T-helper 9 cell (primary cell): ENCODE measurements around the gene THSD8.

Source experiments
- DNase-seq: peaks from one replicate; pipeline ENCODE4 v3.0.0-alpha.2; 2020

THSD8 gene

DNA sequence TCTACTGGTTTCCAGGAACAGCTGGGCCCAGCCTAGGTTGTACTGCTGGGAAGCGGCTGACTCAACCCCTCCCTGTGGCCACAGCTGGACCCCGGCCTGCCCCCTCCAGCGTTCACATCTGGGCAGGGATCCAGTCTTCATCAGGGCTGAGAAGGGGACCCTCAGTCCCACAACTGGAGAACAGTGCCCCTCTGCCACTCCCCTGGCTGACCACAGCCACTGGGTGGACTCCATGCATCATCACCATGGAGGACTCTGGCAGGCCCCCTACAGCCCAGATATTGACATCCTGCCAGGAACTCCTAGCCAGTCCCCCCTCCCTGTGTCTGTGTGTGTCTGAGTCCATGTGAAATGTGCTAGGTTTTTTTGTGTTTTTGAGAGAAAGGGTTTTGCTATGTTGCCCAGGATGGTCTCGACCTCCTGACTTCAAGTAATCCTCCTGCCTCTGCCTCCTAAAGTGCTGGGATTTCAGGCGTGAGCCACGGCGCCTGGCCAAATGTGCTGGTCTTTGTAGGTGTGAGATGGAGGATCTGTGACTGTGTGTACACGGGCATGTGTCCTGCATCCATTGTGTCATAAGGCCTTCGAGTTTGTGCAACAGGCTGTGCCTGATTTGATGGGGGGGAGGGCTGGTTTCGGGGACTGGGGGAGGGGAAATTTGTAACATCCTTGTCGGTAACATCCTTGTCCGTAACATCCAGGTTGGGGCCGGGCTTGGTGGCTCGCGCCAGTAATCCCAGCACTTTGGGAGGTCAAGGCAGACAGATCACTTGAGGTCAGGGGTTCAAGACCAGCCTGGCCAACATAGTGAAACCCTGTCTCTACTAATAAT is 22.5 kb upstream of the THSD8 start:
- DNase-seq = no peak

DNA sequence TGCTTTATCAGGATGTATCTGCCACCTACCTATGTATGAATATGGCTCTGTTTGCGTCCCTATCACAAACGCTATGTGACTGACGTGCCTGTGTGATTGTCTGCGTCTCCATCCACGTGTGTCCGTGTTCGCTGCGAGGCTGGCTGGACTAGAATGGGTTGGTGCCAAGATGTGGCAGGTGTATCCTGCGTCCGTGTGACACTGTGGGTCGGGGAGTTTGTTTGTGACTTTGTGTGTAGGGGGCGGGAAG is 19.8 kb upstream of the THSD8 start:
- DNase-seq = no peak

DNA sequence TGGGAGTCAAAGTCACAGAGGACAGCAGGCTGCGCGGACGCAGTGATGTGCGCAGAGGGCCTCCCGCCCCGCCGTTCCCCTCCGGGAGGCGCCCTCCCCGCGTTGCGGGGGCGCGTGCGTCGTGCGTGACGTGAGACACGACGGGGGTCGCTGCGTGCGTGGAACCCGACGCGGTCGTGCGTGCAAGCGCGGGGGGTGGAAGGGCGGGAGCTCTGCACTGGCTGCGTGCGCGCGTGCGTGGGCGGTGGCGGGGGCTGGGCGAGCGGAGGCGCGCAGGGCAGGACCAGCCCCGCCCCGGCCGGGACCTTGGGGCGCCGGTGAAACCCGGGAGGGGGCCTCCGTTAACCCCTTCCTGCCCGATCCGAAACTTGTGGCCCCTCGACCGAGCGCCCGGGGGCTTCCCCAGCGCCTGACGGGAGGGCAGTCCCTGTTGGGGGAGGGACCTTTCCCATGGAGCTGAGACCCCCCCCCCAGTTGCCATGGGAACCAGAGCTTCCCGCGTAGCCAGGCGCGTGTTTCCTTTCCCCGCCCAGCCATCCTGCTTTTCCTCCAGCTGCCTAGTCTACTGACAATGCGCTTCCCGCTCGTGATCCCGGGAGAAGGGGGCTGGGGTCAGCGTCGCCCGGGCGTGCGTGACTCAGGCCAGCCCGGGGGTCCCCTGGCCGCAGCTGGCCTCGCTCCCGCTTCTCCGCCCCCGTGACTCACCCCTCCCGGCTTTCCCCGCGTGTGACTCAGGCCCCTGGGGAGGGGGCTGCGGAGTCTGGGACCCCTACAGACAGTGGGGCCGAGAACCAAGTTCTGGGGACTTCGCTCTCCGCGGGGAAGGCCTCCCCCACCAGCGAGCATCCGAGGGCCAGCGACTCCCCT is 19.2 kb upstream of the THSD8 start:
- peak; percentile 95 for DNase-seq

DNA sequence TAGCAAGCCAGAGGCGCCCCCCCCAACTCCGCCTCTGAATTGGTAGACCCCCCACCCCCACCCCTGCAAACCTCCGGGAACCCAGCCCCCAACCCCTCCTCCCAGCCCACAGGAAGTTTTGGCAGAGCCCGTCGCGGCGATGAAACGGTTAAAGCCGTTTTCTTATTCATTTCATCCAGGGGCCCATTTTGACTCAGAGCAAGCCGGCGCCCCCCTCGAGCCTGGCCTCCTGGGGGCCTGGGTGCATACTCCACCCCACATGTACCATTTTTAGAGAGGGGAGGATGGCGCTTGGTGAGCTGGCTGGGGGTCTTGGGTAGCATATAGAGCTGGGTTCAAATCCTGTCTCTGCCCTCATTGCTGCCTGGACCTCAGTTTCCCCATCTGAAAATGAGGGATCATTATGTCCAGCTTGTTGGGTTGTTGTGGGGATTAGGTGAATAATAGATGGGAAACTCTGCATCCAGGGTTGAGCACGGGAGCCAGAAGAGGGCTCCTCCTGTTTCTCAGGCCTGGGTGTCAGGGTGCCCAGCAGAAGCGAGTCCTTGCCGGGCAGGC is 18.5 kb upstream of the THSD8 start:
- DNase-seq = no peak

DNA sequence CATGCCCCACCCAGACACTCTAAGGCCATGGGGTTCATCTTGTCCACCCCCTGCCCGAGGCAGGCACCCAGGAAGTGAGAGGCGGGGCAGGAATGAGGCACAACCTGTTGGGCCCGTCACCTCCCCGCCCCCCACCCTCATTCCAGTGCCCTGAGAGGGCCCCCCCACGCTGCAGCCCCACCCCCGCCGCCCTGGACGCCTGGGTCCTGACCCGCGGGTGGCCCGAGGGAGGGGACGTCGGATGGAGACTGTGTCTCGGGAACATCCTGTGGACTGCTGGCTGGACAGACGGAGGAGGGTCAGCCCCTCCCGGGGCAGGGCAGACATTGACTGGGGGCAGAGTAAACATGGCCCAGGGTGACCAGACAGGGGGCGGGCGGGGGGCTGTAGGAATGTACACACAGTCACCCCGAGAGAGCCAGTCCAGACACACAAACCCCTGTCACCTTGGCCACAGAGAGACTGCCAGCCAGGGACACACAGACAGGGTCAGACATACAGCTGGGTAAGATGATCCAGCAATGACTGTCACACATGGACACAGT is 17.9 kb upstream of the THSD8 start:
- DNase-seq = no peak

DNA sequence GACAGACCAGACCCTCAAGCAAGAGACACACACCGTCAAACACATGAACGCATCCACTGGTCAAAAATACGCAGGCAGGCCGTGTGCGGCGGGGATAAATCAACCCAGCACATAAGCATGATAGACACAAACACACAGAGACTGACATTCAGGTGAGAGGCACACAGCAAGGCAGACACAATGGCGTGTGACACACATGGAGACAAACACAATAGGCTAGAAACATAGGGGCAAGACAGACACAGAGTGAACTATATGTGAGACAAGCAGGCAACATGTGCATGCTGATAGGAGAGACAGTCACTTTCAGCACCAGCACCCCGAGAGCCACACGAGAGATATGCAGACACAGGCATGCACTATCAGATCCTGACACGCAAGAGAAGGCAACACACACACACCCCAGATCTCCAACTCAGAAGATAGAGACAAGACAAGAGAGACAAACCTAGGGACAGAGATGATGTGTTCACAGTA is 17.4 kb upstream of the THSD8 start:
- DNase-seq = no peak

DNA sequence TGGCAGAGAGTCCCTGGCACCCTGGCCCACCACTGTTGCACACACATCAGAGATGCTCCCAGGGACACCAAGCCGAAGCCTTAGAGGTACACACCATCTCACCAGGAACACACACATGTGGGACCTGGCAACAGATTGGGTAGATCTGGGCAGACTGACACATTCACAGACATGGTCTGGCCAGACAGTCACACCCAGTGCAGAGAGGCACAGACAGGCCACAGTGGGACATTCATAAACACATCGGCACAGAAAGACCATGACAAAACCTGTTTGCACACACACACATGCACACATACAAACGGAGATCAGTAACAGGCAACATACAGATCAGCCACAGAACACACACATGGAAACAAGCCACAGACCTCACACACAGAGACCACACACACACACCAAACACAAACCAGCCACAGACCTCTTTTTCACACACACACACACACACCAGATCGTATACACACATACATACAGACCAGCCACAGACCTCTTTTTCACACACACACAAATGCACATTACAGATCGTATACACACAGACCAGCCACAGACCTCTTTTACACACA is 16.9 kb upstream of the THSD8 start:
- DNase-seq = no peak

DNA sequence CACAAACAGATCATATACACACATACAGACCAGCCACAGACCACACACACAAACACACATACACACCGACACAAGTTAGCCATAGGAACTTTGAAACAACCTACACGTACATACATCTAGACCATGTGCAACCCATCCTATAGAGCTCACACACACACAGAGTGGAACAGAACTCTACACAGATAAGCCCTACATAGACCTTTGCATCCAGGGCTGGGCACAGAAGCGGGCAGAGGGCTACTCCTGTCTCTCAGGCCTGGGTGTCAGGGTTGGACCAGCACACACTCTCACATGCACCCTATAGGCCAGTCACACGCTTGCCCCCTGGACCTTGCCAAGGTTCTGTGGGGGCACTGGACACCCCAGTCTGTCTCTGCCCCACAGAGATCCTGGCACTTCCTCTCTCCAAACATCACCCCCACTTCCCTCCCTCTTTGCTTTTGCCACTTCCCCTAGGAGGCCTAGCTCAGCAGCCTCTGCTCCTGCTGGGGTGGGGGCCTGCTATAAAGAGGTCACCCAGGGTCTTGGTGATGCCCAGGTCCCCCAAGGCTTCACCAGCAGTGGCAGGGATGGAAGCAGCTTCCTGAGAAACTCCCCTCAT is 16.3 kb upstream of the THSD8 start:
- DNase-seq = no peak

DNA sequence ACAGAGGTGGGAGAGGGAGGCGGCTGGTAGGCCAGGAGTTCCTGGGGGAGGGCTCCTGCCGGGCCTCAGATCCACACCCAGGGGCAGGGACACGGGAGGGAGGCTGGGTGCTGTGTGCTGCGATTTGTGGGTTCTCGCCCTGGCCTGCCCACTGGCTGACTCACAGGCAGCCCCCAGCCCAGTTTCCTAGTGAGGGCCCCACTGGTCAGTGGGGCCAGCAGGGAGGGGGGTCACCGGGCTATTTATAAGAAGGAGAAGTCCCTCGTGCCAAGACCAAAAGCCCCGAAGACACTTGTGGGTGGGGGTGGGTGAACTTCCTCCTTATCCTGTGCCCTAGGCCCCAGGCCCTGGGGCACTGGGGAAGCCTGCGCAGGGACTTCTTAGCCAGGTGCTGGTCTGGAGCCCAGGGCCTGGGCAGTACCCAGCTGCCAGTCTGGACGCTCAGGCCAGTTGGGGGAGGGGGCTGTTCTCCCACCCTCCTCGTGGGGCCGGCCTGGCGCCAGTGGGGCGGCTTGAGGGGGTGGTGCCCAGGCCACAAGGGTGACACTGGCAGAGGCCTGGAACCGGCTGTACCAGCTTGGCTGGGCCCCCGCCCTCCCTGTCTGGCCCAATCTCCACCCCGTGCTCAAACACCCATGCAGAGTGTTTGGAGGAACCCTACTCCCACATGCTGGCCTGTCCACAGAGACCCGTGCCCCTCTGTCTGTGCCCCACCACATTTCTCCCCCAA is 15.6 kb upstream of the THSD8 start:
- no peak for DNase-seq

DNA sequence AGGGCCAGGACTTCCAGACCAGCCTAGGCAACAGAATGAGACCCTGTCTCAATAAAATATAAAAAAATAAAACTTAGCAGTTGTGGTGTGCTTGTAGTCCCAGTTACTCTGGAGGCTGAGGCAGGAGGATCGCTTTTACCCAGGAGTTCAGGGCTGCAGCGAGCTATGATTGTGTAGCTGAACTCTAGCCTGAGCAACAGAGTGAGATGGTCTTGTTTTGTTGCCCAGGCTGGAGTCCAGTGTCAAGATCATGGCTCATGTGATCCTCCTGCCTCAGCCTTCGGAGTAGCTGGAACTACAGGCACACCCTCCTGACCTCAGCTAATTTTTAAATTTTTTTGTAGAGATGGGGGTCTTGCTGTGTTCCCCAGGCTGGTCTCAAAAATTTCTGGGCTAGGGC is 14.9 kb upstream of the THSD8 start:
- no peak for DNase-seq

DNA sequence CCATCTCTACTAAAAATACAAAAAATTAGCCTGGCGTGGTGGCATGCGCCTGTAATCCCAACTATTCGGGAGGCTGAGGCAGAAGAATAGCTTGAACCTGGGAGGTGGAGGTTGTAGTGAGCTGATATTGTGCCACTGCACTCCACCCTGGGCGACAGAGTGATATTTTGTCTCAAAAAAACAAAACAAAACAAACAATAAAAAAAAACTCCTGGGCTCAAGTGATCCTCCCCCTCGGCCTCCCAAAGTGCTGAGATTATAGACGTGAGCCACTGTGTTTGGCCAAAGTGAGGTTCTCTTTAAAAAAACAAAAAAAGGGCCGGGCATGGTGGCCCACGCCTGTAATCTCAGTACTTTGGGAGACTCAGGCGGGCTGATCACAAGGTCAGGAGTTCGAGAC is 14.4 kb upstream of the THSD8 start:
- DNase-seq = no peak

DNA sequence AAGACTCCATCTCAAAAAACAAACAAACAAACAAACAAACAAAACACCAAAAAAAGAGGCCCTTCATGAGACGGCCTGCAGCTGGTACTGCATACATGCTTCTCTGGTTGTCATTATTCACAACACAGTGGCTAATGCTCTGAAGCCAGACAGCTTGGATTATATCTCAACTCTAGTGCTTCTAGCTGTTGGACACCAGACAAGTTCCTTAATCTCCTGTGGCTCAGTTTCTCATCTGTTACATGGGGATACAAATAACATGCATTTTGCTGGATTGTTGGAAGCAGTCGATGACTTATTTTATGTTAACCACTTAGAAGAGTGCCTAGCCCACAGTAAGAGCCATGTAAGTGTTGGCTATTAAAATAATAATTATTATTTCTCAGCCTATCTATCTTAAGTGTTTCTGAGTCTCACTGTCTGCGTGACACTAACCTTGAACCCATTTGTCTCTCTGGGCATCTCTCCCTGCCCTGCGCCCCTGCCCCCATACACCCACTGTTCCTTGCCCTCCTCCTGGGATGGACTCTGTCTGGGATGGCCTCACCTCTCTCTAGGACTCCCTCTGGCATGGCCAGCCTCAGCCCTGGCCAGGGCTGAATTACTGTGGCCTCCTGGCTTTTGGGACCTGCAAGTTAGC is 13.7 kb upstream of the THSD8 start:
- no peak for DNase-seq

DNA sequence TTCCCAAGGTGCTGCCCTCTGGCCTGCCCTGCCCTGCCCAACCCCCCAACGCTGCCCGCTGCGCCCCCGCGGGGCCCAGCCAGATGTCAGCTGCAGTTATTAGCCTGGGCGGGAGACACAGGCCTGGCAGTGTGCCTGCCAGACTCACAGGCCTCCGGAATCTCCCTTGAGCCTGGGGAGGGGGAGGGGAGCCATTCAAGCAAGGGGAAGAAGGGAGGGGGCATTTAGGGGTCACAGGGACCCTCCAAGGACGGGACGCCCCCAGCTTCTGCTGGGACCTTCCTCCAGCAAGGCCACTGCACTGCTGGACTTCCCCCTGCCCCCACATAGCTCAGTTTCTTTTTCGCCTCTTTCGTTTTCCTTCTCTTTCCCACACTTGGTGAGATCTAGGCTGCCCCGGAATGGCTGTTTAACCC is 13.2 kb upstream of the THSD8 start:
- peak; percentile 52 for DNase-seq

DNA sequence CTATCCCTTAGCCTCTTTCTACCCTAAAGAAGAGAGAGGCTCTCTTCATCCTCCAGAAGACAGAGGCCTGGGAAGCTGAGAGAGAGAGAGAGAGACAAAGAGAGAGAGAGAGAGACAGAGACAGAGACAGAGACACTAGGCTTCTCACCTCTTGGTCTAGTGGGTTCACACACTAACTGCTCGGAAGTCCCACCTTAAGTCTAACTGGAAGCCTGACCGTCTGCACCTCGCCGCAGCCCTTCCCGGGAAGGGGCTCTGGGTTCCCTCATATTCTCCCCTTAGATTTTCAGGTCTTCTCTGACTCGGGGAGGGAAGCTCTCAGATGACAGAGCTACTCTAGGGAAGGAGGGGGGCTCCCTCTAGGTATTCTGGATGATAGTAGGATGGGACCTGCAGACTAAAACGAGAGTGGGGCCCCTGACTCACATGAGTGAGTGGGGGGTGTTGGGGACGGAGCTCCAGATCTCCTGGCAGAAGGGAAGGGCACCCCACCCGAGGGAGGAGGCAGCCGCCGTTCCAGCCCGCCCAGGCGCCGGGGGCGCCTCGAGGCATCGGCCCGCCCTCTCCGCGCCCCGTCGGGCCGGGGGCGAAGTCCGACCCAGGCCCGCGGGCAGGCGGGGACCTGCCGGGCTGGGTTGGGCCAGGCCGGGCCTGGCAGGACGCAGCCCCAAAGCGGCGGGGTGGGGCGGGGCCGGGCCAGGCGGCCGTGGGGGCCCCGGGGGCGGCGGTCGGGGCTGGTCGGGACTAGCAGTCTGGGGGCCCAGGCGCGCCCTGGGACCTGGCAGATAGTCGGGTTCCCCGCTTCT is 12.6 kb upstream of the THSD8 start:
- DNase-seq = no peak

DNA sequence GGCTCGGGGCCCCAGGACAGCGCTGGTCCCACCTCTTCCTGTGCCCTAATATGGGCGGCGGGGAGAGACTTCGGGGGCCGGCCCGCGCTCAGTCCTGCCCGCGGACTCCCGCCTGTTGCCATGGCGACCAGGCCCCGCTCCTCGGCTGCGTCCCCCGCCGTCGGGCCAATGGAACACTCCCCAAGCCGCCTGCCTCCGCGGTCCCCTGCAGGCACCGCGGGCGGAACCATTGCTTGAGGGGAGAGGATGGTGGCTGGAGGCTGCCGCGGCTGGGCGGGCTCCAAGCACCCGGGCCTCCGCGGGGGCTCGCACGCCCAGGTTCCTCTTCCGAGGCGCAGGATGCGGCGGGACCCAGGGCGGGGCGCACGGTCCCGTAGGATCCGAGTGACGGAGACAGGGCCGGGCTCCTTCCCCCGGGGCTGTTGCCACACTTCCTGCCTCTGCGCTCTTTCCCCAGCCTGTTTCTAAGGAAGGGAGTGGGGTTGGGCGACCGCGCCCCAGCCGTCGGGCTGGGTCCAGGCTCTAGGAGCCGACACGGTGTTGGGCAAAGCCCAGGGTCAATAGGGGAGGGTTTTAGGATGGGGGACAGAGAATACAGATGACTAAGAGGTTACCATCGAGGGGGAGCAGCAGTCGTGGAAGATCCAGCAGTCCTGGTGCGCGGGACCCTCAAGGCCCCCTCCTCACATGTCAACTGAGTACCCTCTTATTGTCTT is 11.8 kb upstream of the THSD8 start:
- DNase-seq = peak; percentile 84

DNA sequence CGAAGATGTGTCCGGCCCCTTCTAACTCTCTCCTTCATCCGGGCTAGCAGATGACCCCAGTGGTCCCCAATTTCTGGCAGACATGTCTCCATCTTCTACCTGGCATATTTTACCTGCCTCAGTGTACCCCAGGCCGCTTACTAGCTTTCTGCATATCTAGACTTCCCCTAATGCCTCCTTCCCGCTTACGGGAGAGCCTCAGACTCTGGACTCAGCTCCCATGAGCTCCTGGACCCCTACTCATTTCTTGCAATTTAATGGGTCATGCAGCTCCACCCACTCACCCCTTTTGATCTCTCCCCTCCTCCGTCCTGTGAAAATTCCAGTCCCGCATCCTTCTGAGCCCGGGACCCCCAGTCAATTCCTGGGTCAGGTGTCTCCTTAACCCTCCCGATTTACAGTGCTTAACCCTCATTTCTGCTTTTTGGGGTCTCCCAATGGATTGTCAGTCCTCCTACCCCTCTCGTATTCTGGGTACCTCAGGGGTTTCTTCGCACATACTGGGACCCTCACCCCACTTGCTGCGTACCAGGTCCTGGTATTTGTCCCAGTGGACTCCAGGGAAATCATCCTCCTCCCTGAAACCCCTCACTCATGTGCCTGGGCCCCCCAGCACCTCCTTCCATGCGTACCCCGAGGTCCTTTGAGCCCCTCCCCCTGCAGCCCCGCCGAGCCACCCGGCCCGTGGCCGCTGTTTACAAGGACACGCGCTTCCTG is 11.1 kb upstream of the THSD8 start:
- DNase-seq = no peak

DNA sequence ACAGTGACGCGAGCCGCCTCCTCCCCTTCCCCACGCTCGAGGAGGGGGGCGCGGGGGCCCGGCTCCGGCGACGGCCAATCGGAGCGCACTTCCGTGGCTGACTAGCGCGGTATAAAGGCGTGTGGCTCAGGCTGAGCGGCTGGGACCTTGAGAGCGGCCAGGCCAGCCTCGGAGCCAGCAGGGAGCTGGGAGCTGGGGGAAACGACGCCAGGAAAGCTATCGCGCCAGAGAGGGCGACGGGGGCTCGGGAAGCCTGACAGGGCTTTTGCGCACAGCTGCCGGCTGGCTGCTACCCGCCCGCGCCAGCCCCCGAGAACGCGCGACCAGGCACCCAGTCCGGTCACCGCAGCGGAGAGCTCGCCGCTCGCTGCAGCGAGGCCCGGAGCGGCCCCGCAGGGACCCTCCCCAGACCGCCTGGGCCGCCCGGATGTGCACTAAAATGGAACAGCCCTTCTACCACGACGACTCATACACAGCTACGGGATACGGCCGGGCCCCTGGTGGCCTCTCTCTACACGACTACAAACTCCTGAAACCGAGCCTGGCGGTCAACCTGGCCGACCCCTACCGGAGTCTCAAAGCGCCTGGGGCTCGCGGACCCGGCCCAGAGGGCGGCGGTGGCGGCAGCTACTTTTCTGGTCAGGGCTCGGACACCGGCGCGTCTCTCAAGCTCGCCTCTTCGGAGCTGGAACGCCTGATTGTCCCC is 10.4 kb upstream of the THSD8 start, which contains the start of gene JUNB:
Gene JUNB (plus strand): TSS at position 142 of the 706 bp plus-strand sequence. CDS start 286 bp downstream, at position 428.
- DNase-seq = peak; percentile 97

DNA sequence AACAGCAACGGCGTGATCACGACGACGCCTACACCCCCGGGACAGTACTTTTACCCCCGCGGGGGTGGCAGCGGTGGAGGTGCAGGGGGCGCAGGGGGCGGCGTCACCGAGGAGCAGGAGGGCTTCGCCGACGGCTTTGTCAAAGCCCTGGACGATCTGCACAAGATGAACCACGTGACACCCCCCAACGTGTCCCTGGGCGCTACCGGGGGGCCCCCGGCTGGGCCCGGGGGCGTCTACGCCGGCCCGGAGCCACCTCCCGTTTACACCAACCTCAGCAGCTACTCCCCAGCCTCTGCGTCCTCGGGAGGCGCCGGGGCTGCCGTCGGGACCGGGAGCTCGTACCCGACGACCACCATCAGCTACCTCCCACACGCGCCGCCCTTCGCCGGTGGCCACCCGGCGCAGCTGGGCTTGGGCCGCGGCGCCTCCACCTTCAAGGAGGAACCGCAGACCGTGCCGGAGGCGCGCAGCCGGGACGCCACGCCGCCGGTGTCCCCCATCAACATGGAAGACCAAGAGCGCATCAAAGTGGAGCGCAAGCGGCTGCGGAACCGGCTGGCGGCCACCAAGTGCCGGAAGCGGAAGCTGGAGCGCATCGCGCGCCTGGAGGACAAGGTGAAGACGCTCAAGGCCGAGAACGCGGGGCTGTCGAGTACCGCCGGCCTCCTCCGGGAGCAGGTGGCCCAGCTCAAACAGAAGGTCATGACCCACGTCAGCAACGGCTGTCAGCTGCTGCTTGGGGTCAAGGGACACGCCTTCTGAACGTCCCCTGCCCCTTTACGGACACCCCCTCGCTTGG is 9.6 kb upstream of the THSD8 start:
- peak; percentile 50 for DNase-seq
